AG10803 (cell line): Measurements from ENCODE around the gene GNAI2.

ENCODE experiments used
- DNase-seq: peaks from one replicate; pipeline ENCODE4 v3.0.0; 2010; ENCODE audit warnings: low read depth
- H3K4me3 ChIP-seq: 2 replicates; pipeline ENCODE4 v1.5.1; 2011; ENCODE audit warnings: mild to moderate bottlenecking, low read length, control low read depth
- CTCF ChIP-seq: conservative IDR thresholded peaks from 2 replicates; pipeline ENCODE4 v1.5.1; 2011; ENCODE audit warnings: mild to moderate bottlenecking, low read length, control low read depth, inconsistent platforms

Gene GNAI2

GRCh38 chr3:50303013-50303815 lies 67.2 kb downstream of the GNAI2 start, which contains the start of gene HYAL1:
HYAL1 (minus strand) TSS chr3:50303574; CDS start chr3:50302956, 618 bp downstream.
- H3K4me3 ChIP-seq, result no peak within 1 kb of the TSS
- DNase-seq, result no peak
- no peak for TF ChIP-seq CTCF

- no peak overlapping the region for H3K4me3 ChIP-seq
- TF ChIP-seq CTCF, result no peak
- no peak for DNase-seq
Observed at GRCh38 chr3:50304601-50305000, 68.6 kb downstream of the GNAI2 start.
